ENCODE results near the gene CHST3. TPM values are rescaled to one million over a fixed set of nuclear protein-coding genes. Genes with fewer than 3 reads are reported as not detected.

Gene CHST3
- total RNA-seq, 6 donors from 2014 or later = 5.4 to 15.0 (median 8.4) TPM

- ATAC-seq (ENCODE audit: low FRiP score in 2 of 2) (no peak), DNase-seq (no peak)
- no peaks in the 10 kb centered on the region for H3K36me3 ChIP-seq
- H3K9me3 ChIP-seq = no peaks in the 10 kb centered on the region
- peak overlapping the region in 2 of 4 donors; percentile 13 to 48 for H3K27ac ChIP-seq
- H3K4me1 ChIP-seq = peaks cover 18 to 56% (median 47%) of the 10 kb centered on the region in 4 donors
- WGBS, 2 donors = 59 to 75% methylated on average over 6 of the region's 6 CpGs
- no peaks in the 10 kb centered on the region for H3K27me3 ChIP-seq
- H3K4me3 ChIP-seq = no peak overlapping the region
- TF ChIP-seq, protein P1, sequence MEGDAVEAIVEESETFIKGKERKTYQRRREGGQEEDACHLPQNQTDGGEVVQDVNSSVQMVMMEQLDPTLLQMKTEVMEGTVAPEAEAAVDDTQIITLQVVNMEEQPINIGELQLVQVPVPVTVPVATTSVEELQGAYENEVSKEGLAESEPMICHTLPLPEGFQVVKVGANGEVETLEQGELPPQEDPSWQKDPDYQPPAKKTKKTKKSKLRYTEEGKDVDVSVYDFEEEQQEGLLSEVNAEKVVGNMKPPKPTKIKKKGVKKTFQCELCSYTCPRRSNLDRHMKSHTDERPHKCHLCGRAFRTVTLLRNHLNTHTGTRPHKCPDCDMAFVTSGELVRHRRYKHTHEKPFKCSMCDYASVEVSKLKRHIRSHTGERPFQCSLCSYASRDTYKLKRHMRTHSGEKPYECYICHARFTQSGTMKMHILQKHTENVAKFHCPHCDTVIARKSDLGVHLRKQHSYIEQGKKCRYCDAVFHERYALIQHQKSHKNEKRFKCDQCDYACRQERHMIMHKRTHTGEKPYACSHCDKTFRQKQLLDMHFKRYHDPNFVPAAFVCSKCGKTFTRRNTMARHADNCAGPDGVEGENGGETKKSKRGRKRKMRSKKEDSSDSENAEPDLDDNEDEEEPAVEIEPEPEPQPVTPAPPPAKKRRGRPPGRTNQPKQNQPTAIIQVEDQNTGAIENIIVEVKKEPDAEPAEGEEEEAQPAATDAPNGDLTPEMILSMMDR (IDR thresholded peaks at IDR 0.05) = no peak
- TF ChIP-seq EP300 (IDR thresholded peaks at IDR 0.05) (no peak), POLR2A (IDR thresholded peaks at IDR 0.05) (no peak), POLR2AphosphoS5 (IDR thresholded peaks at IDR 0.05) (no peak)
These were observed 31.8 kb downstream of the CHST3 start for GRCh38 chr10:71995887-71996575.

DNA sequence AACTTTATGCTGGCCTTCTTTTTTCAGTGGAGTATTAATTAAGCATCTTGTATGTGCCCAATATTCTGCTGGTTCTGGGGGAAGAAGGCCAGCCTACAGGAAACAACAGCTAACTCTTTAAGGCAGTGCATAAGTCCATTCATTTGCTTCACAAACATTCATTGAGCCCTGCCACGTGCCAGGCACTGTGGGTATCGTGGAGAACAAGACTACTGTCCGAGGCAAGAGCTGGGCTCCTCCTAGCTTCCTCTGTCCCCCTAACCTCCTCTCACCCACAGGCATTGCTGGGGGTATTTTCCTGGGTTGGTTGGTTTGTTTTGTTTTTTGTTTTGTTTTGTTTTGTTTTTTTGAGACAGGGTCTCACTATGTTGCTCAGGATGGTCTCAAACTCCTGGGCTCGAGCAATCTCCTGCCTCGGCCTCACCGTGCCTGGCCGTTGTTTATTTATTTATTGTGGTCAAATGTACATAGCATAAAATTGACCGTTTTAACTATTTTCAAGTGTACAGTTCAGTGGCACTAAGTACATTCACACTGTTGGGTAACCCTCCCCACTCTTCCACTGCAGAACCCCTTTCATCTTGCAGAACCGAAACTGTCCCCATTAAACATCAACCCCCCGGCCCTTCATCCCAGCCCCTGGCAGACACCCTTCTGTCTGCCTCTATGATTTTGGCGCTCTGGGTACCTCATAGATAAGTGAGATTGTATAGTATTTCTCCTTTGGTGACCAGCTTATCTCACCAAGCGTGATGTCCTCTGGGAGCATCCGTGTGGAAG lies 32.6 kb downstream of the CHST3 start:
- DNase-seq (no peak), ATAC-seq (ENCODE audit: low FRiP score in 2 of 2) (no peak)
- no peaks in the 10 kb centered on the region for H3K36me3 ChIP-seq
- H3K9me3 ChIP-seq = no peaks in the 10 kb centered on the region
- 80 to 83% methylated on average over 13 of the region's 13 CpGs for WGBS, 2 donors
- H3K4me3 ChIP-seq = no peak overlapping the region
- no peak overlapping the region for H3K27ac ChIP-seq
- H3K27me3 ChIP-seq = no peaks in the 10 kb centered on the region
- peaks cover 20 to 64% (median 51%) of the 10 kb centered on the region in 4 donors for H3K4me1 ChIP-seq
- TF ChIP-seq POLR2AphosphoS5 (IDR thresholded peaks at IDR 0.05) = no peak
- no peak for TF ChIP-seq EP300 (IDR thresholded peaks at IDR 0.05)
- TF ChIP-seq, protein P1 (IDR thresholded peaks at IDR 0.05) = no peak
- TF ChIP-seq POLR2A (IDR thresholded peaks at IDR 0.05) = no peak

DNA sequence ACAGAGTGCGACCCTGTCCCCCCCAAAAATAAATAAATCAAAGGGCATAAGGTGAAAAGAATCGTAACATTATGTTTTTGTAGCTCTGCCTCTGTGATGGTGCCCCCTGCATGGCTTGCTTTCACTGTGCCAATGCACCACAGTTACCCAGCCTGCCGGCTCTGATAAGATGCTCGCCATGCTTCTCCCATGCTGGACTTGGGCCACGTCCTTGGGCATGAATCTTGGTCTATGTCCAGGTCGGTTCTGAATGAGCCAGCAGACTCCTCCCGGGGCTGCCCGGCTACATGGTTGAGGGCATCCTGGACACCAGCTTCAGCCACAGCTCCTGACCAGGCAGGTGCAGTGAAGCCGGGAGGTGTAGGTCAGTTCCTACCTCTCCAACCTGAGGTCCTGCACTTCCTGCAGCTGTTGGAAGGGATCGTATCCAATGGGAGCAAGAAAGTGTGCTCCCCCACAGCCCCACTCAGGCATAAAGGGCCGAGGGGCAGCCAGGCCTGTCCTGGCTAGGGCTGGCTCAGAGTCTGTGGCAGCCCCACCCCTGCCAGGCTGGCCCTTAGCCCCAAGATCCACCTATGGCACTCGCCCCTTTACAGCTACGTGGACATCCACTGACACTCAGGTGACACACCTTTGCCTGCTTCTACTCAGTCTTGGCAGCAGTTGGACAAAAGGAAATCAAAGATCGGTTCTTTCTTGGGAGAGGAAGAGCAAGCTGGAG lies 34.1 kb downstream of the CHST3 start:
- peak overlapping the region; percentile 62 to 83 (median 79) for H3K27ac ChIP-seq
- H3K36me3 ChIP-seq = no peaks in the 10 kb centered on the region
- no peak for ATAC-seq (ENCODE audit: low FRiP score in 2 of 2)
- H3K27me3 ChIP-seq = no peaks in the 10 kb centered on the region
- no peaks in the 10 kb centered on the region for H3K9me3 ChIP-seq
- no peak overlapping the region for H3K4me3 ChIP-seq
- peaks cover 20 to 61% (median 53%) of the 10 kb centered on the region in 4 donors for H3K4me1 ChIP-seq
- DNase-seq = no peak
- no peak for TF ChIP-seq POLR2AphosphoS5 (IDR thresholded peaks at IDR 0.05)
- no peak for TF ChIP-seq POLR2A (IDR thresholded peaks at IDR 0.05)
- TF ChIP-seq, protein P1 (IDR thresholded peaks at IDR 0.05) = no peak
- no peak for TF ChIP-seq EP300 (IDR thresholded peaks at IDR 0.05)
- 61 to 73% methylated on average over 9 to 14 of the region's 14 CpGs for WGBS, 2 donors

DNA sequence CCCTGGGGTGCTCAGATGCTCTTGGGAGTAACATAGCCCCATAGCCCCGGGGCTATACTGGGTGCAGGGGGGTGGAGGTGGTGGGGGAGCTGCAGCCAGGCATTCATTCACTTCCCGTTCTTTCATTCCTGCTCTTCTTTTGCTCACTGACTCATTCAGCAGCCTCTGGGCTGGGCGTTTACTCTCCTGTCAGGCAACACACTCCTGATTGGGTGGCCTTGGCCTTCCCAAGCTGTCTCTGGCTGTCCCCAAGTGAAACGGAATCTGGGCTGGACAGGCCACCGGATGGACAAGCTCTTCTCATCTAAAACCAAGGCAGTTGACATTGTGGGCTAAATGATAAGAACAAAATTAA lies 34.6 kb downstream of the CHST3 start:
- ATAC-seq (ENCODE audit: low FRiP score in 2 of 2) = peak; percentile 45 to 75
- H3K4me3 ChIP-seq = no peak overlapping the region

More for the DNA sequence above, 34.6 kb downstream of the CHST3 start:
- TF ChIP-seq POLR2A (IDR thresholded peaks at IDR 0.05) (no peak), EP300 (IDR thresholded peaks at IDR 0.05) (no peak), POLR2AphosphoS5 (IDR thresholded peaks at IDR 0.05) (no peak)
- TF ChIP-seq, protein P1 (IDR thresholded peaks at IDR 0.05) = no peak
- no peak for DNase-seq
- no peaks in the 10 kb centered on the region for H3K27me3 ChIP-seq
- H3K4me1 ChIP-seq = peaks cover 20 to 61% (median 53%) of the 10 kb centered on the region in 4 donors
- WGBS, 2 donors = 43 to 67% methylated on average over 5 of the region's 5 CpGs
- no peaks in the 10 kb centered on the region for H3K9me3 ChIP-seq
- peak overlapping the region; percentile 64 to 83 (median 79) for H3K27ac ChIP-seq
- no peaks in the 10 kb centered on the region for H3K36me3 ChIP-seq
